GM12878 (cell line): ENCODE measurements around the gene CASTOR1. TPM values are rescaled to one million over a fixed set of nuclear protein-coding genes. Genes with fewer than 3 reads are reported as not detected.

Experiments used
- ATF3 ChIP-seq: IDR thresholded peaks from 2 replicates; pipeline ENCODE4 v1.6.1; 2011; ENCODE audit warnings: low read depth, mild to moderate bottlenecking, low read length, moderate library complexity, borderline replicate concordance; ENCODE audit errors: extremely low read depth
- CTCF ChIP-seq, 3 experiments: IDR thresholded peaks in 2 of 3; conservative IDR thresholded peaks in 1 of 3; 2 replicates each; pipeline ENCODE4 v1.5.1; 2011; ENCODE audit warnings: low read depth in 3 of 3, low read length in 3 of 3, mild to moderate bottlenecking in 3 of 3, control low read depth in 2 of 3, moderate library complexity in 2 of 3, inconsistent platforms in 1 of 3, mixed read lengths in 1 of 3; ENCODE audit not compliant: control insufficient read depth in 2 of 3, insufficient read depth in 1 of 3; ENCODE audit errors: extremely low read depth in 1 of 3
- IKZF1 ChIP-seq: fragments of 450-650 bp; conservative IDR thresholded peaks from 2 replicates; pipeline ENCODE4 v1.6.1; 2017; ENCODE audit warnings: antibody characterized with exemption, mild to moderate bottlenecking
- JUNB ChIP-seq: IDR thresholded peaks from 2 replicates; pipeline ENCODE4 v1.6.1; 2016; ENCODE audit warnings: antibody characterized with exemption, mild to moderate bottlenecking
- SUPT20H ChIP-seq: IDR thresholded peaks from 2 replicates; pipeline ENCODE4 v1.6.1; 2011; ENCODE audit warnings: low read depth, mild to moderate bottlenecking, low read length, moderate library complexity, borderline replicate concordance; ENCODE audit not compliant: control insufficient read depth
- USF2 ChIP-seq: IDR thresholded peaks from 2 replicates; pipeline ENCODE4 v1.6.1; 2011; ENCODE audit warnings: low read depth, low read length, improper control_type of control experiment, borderline replicate concordance
- polyA plus RNA-seq, 11 experiments: library from polyadenylated mRNA; depleted of rRNA in 4 of 11; unstranded in 6 of 11; stranded (reverse) in 5 of 11; fragments of >200 nt; fragmentation: Nextera tagmentation in 4 of 11; fragmentation: Illumina TruSeq in 1 of 11; extraction: Ambion mirVana in 4 of 11; extraction: Trizol in 1 of 11; gene quantifications; 1 replicate in 1 of 11; 2 replicates in 10 of 11; pipeline versions ENCODE4 v1.2.1 to v1.2.3, GENCODE V29; 2011 to 2016; ENCODE audit warnings: inconsistent platforms in 2 of 11, missing spikeins in 2 of 11, low read depth in 1 of 11
- total RNA-seq, 4 experiments: library from RNA; depleted of rRNA in 3 of 4; stranded (reverse); fragments of >200 nt in 3 of 4; fragmentation: Illumina TruSeq in 1 of 4; extraction: Trizol in 1 of 4; gene quantifications; 2 replicates each; pipeline versions ENCODE4 v1.2.1 to v1.2.3, GENCODE V29; 2013 to 2021
- TF ChIP-seq, protein P1 (sequence below): fragments of 450-650 bp; IDR thresholded peaks from 2 replicates; pipeline ENCODE4 v1.6.1; 2017; ENCODE audit warnings: borderline replicate concordance

Gene CASTOR1
- total and polyA plus RNA-seq, 10 of the 15 experiments (the other 5 are each of a cell fraction or from before 2014, with no cell fraction given): 0.31 to 9.1 (median 3.3) TPM

GRCh38 chr22:30272781-30273601 is 16.3 kb downstream of the CASTOR1 start (continued):
- TF ChIP-seq USF2: no peak
- TF ChIP-seq, protein P1, sequence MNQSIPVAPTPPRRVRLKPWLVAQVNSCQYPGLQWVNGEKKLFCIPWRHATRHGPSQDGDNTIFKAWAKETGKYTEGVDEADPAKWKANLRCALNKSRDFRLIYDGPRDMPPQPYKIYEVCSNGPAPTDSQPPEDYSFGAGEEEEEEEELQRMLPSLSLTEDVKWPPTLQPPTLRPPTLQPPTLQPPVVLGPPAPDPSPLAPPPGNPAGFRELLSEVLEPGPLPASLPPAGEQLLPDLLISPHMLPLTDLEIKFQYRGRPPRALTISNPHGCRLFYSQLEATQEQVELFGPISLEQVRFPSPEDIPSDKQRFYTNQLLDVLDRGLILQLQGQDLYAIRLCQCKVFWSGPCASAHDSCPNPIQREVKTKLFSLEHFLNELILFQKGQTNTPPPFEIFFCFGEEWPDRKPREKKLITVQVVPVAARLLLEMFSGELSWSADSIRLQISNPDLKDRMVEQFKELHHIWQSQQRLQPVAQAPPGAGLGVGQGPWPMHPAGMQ: no peak
- TF ChIP-seq ATF3: no peak
- no peak for TF ChIP-seq CTCF (IDR thresholded peaks at IDR 0.05 in 2 of 3, conservative IDR thresholded peaks at IDR 0.05 in 1 of 3; ENCODE audit: control insufficient read depth in 2 of 3, extremely low read depth in 1 of 3, insufficient read depth in 1 of 3, low read depth in 3 of 3, low read length in 3 of 3)
- TF ChIP-seq SUPT20H: no peak
- TF ChIP-seq IKZF1: no peak
- no peak for TF ChIP-seq JUNB
